Measurements from ENCODE around the gene BPIFB1.

DNA sequence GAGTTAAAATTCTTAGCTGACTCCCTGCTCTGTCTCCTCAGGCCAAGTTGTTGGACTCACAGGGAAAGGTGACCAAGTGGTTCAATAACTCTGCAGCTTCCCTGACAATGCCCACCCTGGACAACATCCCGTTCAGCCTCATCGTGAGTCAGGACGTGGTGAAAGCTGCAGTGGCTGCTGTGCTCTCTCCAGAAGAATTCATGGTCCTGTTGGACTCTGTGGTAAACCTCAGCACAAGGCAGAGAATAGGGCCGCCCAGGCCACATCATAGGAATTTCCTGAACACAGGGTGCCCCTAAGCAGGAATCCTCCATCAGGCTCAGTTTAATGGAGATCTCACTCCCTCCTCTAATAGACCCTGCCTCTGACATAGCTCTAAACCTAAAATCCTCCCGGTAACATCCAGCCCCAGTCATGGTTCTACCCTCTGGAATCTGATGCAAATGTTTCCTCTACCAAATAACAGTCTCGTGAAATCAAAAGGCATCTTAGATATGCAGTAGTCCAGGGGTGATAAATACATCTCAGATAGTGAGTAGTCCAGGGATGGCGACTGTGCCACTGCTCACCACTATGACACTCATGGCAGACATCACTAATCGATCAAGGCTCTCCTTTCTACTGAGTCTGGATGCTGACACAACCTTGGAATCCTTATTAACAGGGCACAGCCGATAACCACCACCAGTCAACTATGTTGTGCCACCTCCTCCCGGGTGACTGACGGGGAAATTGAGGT lies 18.3 kb downstream of the BPIFB1 start:
- TF ChIP-seq EZH2phosphoT487 (IDR thresholded peaks at IDR 0.05) (no peak), EZH2 (IDR thresholded peaks at IDR 0.05) (no peak)

Measured in neural progenitor cell (in vitro differentiated cells).